Measurements from ENCODE around the gene ZNF264. TPM values are rescaled to one million over a fixed set of nuclear protein-coding genes. Genes with fewer than 3 reads are reported as not detected.

The ZNF264 gene
- 36.5 and 43.0 TPM in 2 replicates for total RNA-seq

DNA sequence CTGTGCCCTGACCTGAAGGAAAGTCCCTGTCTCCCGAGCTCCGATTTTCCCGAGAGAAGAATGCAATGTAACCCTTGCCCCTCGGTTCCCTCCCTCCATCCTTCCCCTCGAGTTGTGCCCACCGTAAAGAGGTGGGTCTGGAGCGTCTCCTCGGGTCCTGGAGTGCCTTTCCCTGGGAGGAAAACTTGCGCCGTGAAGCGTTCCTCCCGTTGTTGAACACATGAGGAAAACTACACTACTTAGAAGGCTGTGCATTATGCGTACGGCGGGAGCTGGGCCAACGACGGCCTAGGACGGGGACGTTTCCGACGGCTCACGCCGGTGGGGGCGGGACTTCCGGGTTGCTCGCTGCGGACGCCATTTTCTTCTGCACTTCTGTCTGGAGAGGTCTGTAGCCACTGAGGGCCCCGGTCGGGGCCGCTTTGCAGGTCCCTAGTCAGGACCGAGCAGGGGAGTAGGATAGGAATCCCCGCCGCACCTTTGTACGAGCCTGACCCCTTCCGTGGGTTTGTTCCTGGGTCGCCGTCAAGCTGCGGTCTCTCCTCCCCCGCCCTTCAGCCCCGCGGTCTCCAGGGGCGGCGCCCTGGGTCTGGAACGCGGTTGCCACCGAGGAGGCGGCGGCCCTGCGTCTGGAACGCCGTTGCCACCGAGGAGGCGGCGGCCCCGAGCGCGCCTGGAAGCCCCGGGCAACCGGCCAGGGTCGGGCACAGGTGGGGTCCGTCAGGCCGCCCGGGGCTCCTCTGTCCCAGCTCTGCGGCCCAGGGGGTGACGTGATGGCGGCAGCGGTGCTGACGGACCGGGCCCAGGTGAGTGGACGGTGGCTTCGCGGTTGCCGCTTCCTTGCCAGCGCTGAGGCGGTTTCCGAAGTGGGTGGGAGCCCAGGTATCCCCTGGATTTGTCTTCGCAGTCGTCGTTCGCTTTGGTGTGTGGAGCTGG lies at the start of gene ZNF264:
Gene ZNF264, plus strand, starts transcription at position 360 of the 936 bp plus-strand sequence. Its CDS starts 414 bp downstream, at position 774.

DNA sequence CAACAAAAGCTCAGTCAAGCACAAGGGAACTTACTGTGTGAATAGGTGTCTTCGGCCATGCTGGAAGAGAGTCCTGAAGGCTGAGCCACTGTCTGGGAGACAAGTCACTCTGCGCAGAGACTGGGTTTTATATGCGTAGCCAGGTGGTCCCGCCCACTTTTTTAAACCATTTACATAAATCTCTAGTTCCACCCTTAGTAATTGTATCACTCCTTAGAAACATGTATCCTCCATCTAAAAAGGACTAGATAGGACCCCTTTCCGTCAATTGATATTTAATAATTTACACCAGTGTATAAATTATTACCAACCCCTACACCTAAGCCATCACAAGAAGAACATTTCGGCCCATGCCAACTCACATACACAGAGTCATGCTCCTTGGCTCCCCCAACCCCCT lies 23.9 kb upstream of the ZNF264 start, which contains the start of gene DUXA:
Gene DUXA, minus strand, starts transcription at position 101 of the 400 bp plus-strand sequence. Its CDS starts 42 bp downstream, at position 59.

DNA sequence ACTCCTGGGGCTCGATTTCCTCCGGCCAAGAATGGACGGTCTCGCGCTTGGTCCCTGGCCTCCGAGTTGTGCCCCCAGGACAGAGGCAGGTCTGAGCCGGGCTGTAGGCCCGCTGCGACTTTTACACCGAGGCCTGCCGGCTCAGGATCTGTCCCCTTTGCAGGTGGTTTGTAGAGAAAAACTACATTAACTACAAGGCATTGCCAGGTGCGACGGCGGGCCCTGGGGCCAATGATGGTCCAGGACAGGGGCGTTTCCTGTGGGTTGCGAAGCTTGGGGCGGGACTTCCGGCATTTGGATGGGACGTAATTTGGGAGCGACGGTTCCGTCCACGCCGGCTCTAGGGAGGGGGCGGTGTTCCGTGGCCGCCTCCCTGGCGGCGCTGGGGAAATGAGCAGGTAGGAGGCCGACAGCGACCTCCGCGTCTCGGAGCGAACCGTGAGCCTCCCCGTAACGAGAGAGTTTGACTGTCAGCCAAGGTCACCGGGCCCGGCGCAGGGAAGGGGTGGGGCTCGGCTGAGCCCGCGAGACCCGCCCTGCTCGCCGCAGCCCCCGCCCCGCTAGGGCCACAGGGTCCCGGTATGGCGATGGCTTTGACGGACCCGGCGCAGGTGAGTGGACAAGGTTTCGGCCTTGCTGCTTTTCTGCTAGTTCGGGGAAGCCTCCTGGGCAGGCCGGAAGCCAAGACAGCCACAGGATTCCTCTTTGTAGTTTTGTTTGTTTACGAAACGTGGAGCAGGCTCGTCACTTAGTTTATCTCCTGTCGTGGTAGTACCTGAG lies 49.2 kb downstream of the ZNF264 start, which contains the start of gene ZNF805:
Gene ZNF805, plus strand, starts transcription at position 322 of the 780 bp plus-strand sequence. Its CDS starts 260 bp downstream, at position 582.

Other genes with a start within 250 kb of the ZNF264 start
- gene USP29, start 71.5 kb upstream of the ZNF264 start, total RNA-seq = not detected in 2 replicates
- not detected in 2 replicates for gene ZIM3, start 46.3 kb upstream of the ZNF264 start, total RNA-seq
- not detected in 2 replicates for gene DUXA, start 24.0 kb upstream of the ZNF264 start, total RNA-seq
- 0.44 and 0.66 TPM in 2 replicates for gene AURKC, start 39.5 kb downstream of the ZNF264 start, total RNA-seq
- gene ZNF805, start 49.1 kb downstream of the ZNF264 start, total RNA-seq = 24.1 and 28.6 TPM in 2 replicates
- 49.5 and 79.2 TPM in 2 replicates for gene ZNF460, start 89.0 kb downstream of the ZNF264 start, total RNA-seq
- 9.9 and 12.7 TPM in 2 replicates for gene ZNF543, start 129.0 kb downstream of the ZNF264 start, total RNA-seq
- gene ZNF304, start 159.8 kb downstream of the ZNF264 start, total RNA-seq = 12.6 and 14.0 TPM in 2 replicates
- gene TRAPPC2B, start 172.1 kb downstream of the ZNF264 start, total RNA-seq = 14.7 and 16.7 TPM in 2 replicates
- 5.1 and 7.0 TPM in 2 replicates for gene ZNF547, start 172.1 kb downstream of the ZNF264 start, total RNA-seq
- 25.6 and 28.8 TPM in 2 replicates for gene ZNF548, start 198.4 kb downstream of the ZNF264 start, total RNA-seq
- 14.1 and 16.0 TPM in 2 replicates for gene ZNF17, start 219.7 kb downstream of the ZNF264 start, total RNA-seq
- gene ZNF749, start 243.8 kb downstream of the ZNF264 start, total RNA-seq = 6.5 and 8.9 TPM in 2 replicates